HG02938 (cell line): Measurements from ENCODE around the gene ARF1.

ENCODE experiments used
- ATAC-seq: cut with Tn5 transposase; IDR thresholded peaks from one replicate; pipeline ENCODE4 v1.9.1; 2021; ENCODE audit warnings: mild to moderate bottlenecking, moderate library complexity; ENCODE audit not compliant: unreplicated experiment

ARF1 gene

GRCh38 chr1:228084797-228085196 is 2.3 kb downstream of the ARF1 start:
- no peak for ATAC-seq

GRCh38 chr1:228085287-228085951 is 2.9 kb downstream of the ARF1 start:
- no peak for ATAC-seq

- no peak for ATAC-seq
Observed at GRCh38 chr1:228087771-228088251, 5.3 kb downstream of the ARF1 start.

DNA sequence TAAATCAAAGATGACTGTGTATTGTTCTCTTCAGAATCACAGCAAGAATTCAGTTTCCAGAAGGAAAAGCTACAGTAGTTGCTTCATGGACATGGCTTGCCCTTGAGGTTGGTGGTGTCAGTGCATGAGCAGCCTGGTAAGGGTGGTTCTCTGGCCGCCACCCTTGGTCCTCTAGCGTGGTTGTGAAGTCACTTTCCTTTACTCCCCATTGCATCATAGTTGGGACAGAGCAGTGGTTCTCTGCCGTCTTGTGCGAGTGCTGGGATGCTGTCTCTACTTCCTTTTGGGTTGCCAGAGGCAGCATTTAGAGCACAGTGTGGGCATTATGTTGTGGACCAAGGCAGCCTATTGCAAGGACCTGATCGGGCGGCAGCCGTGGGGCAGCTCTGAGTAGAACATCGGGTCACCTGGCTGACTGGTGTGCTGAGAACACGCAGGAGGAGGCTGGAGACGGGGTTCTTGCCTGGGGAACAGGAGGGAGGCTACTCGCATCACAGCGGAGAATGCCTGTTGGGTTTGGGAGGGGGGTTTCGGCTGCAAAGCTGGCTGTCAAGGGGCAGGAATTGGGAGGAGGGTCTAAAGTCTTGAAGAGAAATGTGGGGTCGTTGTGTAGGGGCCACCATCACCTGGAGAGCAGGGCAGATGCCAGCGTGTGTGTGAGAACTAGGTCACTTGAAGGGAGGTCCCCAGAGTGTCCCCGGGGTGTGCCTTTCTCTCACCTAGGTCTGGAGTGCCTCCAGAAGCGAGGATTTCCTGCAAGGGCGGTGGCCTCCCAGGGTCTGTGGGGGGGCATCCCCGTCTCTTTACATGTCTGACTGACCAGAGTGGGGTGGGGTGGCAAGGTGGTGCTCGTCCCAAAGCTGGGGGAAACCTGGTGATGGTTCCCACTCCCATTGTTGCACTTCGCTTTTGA is 6.3 kb downstream of the ARF1 start:
- ATAC-seq = no peak

DNA sequence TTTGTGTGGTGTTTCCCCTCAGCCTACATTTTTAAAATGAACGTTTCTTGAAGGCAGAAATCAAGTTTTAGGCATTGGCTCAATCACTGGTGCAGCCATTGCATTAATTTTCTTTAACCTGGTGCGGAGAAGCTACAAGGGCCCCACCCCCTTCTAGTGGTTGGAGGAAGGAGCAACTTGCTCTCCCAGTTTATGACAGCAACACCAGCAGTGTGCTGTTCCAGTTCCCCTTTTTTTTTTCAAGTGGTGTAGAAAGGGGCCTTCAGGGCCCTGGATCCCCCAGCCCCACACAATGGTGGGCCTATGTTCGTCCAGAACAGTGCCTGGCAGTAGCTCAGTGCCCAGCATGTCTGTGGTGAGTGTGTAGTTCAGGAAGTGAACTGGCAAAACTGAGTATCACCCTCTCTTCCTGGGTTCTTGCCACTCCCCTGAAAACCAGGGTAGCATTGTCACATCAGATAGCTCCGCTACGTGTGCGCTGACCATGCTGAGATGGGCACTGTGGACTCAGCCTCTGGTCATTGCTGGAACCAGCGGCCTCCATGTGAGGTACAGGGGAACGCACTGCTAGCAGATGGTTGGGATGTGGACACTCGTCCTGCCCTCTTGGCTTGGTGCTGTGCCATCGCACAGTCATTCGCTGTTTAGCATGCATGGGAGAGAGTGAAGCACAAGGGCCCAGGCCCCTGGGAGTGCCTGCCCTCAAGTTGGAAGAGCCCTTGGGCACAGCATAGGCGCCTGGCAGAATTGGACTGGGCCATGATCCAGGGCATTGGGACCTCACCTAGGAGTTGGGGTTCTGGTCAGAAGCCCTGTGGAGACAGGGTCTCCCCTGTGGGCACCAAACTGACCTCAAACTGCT is 7.2 kb downstream of the ARF1 start:
- no peak for ATAC-seq

- ATAC-seq = no peak
Observed at GRCh38 chr1:228090613-228091081, 8.1 kb downstream of the ARF1 start.

DNA sequence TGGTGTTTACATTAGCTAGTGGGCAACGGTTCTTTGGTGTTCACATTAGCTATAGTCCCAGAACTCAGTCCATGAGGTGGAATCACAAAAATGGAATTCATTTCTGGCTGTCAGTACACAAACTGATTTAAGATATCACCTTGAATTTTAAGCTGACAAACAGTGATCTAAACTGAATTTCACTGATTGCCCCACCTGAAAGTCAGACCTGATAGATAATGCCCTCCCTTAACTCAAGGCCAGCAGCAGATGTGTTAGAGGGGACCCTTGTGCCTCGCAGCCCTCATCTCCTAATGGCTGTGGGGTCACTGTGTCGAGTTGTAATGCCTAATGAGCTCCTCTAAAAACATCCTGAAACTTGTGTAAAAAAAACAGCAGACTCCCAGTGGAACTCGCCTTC is 8.6 kb downstream of the ARF1 start:
- ATAC-seq = no peak

DNA sequence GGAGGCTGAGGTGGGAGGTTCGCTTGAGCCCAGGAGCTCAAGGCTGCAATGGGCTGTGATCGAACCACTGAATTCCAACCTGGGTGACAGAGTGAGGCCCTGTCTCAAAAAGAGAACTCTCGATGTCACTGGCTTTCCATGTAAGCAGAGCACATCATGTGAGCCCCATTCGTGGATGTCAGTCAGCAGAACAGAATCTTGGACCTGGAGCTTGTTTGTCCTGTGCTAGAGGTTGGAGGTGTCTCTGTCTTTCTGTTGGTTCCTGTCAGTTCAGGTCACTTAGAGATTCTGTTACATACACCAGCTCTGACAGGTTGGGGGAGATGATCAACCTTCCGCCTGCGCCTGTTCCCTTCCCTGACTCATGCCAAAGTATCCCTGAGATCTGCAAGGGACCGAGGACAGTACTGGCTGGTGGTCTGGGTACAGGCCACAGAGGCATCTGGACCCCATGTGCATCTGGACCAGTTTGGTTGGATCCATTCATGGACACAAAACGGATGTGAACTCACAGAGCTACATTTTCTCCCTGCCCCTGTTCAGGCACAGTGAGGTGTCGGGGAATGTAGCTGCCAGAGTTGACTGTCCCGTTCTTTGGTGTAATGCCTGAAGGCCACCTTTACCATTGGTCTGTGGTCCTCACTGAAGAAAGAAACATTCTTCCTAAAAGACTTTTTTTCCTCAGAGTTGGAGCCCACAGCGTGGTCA is 10.0 kb downstream of the ARF1 start:
- ATAC-seq = no peak

DNA sequence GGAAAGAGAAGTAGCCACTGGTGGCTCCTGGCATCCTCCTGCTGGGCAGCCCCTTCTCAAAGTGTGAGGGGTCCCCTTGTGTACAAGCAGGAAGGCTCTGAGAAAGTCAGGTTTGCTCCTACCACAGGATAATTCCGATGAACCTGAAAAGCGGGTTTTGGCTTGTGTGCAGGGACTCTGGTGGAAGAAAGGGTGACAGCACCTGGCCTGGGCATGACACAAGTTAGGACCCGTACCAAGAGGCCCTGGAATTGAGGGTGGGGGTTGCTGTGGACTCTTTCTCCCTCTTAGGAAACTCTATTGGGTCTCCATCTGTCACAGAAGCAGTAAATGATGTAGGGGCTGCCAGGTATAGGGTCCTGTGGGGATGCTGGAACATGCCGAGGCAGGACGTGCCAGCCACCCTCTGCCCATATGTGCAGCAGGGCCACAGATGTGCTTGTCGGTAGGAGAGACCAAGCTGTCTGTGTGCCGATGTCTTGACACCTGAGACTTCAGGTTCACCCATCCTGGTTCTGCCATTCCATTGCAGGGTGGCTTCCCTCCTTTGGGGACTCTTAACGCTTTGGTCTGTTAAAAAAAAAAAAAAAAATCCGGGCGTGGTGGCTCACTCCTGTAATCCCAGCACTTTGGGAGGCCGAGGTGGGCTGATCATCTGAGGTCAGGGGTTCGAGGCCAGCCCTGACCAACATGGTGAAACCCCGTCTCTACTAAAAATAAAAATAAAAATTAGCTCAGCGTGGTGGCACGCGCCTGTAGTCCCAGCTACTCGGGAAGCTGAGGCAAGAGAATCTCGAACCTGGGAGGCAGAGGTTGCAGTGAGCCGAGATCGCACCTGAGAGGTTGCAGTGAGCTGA is 10.8 kb downstream of the ARF1 start:
- ATAC-seq = no peak

DNA sequence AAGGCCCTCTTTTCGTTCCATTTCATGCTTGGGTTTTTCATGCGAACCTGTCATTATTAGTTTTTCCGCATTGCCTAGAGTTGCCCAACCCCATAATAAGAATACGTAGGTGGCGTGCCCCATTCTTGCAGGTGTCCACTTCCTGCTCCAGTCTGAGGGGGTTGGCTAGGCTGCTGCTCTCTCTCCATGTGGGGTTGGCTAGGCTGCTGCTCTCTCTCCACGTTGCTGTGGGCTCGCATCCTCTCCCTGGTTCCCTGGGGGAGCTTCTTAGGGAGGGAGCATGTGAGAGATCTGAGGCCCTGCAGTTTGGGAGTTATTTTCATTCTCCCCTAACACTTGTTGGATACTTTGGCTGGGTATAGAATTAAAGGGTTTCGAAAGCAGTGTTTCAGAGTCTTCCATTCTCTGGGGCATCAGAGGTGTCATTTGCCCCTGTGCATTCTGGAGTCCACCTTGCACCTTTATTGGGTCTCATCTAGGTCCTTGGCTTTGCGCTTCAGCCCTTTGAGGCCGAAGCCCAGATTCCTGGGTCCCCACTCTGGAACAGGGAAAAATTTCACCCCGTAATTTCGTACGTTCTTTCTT is 12.0 kb downstream of the ARF1 start:
- ATAC-seq = no peak

DNA sequence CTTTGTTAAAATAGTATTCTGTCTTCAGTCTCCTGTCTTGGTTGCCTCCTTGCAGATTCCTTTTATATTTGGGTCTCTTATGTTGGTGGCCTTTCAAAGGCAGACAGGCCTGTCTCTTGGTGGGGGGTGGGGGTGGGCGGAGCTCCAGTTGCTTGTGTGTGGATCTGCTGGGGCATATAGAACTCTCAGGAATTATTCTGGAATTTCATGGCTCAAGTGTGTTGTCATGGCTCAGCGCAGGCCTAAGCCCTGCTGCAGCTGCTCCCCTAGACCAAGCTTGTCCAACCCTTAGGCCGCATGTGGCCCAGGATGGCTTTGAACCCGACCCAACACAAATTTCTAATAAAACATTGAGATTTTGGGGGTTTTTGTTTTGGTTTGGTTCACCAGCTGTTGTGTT is 12.7 kb downstream of the ARF1 start:
- ATAC-seq = no peak

DNA sequence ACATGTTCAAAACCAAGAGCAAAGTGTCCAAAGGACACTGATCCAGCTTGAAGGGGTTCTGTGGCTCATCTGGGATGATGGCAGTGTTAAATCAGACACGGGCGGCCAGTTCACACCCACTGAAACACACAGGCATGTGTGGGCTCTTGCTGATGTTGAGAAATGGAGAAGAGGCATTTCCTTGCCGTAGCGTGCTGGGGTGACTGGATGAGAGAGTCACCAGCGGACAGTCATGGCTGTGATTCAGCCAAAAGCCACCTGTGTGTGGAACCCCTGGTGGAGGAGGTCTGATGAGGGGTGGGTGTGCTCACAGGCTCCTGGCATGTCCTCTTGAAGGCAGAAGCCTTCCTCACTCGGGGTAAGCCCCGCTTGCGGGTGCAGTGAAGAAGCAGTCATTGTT is 13.4 kb downstream of the ARF1 start:
- ATAC-seq = no peak

DNA sequence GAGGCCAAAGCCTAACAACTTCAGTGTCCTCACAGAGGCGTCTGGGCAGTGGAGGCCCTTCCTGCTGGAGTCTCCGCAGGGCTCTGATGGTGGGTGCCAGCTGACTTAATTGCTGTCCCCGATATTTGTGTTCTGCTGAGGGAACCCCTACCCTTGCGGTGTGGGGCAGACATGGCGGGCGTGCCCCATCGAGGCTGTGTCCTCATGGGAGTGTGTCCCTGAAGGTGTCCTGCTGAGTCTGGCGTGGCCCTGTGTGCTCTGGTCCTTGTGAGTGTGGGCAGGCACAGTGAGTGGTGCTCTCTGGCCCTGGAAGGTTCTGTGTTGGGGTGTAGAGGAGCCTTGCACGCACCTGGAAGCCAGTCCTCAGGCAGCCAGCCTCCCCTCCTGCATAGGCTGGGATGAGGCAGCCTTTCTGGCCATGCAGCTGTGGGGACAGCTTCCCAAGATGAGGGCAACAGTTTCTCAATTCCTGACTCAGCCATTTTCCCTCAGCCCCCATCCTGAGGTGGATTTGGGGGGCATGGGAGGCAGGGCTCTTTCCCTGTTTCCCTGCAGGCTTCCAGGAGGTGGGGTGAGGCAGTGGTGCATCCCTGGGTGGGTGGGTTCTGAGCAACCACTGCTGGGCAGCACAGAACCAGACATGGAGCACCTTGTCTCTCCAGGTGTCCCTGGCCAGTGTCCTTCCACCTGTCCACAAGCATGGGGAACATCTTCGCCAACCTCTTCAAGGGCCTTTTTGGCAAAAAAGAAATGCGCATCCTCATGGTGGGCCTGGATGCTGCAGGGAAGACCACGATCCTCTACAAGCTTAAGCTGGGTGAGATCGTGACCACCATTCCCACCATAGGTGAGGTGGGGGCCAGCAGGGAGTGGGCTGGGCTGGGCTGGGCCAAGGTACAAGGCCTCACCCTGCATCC is 14.2 kb downstream of the ARF1 start:
- ATAC-seq = no peak

GRCh38 chr1:228097333-228098081 is 15.0 kb downstream of the ARF1 start:
- no peak for ATAC-seq

DNA sequence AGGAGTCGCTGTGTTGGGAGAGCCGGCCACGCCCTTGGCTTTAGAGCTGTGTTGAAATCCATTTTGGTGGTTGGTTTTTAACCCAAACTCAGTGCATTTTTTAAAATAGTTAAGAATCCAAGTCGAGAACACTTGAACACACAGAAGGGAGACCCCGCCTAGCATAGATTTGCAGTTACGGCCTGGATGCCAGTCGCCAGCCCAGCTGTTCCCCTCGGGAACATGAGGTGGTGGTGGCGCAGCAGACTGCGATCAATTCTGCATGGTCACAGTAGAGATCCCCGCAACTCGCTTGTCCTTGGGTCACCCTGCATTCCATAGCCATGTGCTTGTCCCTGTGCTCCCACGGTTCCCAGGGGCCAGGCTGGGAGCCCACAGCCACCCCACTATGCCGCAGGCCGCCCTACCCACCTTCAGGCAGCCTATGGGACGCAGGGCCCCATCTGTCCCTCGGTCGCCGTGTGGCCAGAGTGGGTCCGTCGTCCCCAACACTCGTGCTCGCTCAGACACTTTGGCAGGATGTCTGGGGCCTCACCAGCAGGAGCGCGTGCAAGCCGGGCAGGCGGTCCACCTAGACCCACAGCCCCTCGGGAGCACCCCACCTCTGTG is 15.9 kb downstream of the ARF1 start:
- no peak for ATAC-seq

DNA sequence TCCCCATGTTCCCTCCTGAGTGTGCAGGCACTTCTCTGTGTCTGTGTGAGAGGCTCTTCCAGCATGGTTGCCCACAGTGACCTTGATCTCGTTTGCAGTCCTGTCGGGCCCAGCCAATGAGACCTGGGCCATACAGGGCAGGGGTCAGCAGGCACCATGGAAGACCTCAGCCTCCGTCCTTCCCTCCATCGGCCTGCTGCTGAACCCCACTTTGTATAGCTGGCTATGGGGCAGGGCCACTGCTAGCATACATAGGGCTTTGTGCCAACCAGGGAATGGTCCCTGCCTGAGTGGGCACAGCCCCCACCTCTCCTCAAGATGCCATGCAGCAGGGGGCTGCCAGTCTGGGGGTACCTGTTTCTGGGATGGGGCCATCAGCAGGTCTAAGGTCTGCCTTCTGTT is 16.8 kb downstream of the ARF1 start:
- ATAC-seq = no peak
